Measurements from ENCODE around the gene BDH2. TPM values are rescaled to one million over a fixed set of nuclear protein-coding genes. Genes with fewer than 3 reads are reported as not detected.

The BDH2 gene
- total RNA-seq, 6 experiments from 2014 or later: 33.9 to 39.4 (median 36.9) TPM

- Mint-ChIP-seq H3K36me3 (ENCODE audit: low read depth) (no peaks in the 10 kb centered on the region), H3K4me3 (no peak overlapping the region), H3K27me3 (ENCODE audit: insufficient read depth) (no peaks in the 10 kb centered on the region), H3K9me3 (no peaks in the 10 kb centered on the region), H3K27ac (no peak overlapping the region), H3K4me1 (ENCODE audit: low read depth) (peaks cover 14% of the 10 kb centered on the region)
- no peak for DNase-seq
- TF ChIP-seq CTCF (IDR thresholded peaks at IDR 0.05): no peak
These were observed 45.6 kb downstream of the BDH2 start for GRCh38 chr4:103054030-103054429.

DNA sequence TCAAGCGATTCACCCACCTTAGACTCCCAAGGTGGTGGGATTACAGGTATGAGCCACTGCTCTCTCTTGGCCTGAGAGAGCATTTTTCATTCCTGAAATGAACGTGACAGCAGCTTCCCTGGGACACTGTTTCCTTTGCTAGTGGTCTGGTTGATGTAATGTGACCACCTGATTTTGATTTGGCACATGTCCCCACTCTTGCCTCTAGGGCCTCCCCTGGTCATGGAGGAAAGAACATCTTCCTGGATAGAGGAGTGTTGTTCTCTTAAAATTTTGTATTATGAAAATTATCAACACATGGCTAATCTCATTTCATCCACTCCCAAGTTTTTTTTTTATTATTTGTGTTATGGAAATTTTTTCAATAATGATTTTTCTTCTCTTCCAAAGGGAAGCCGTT lies 46.9 kb downstream of the BDH2 start:
- H3K27me3 Mint-ChIP-seq (ENCODE audit: insufficient read depth): no peaks in the 10 kb centered on the region
- TF ChIP-seq CTCF (IDR thresholded peaks at IDR 0.05): no peak
- H3K4me3 Mint-ChIP-seq: no peak overlapping the region
- H3K27ac Mint-ChIP-seq: no peak overlapping the region
- peaks cover 14% of the 10 kb centered on the region for H3K4me1 Mint-ChIP-seq (ENCODE audit: low read depth)
- DNase-seq: no peak
- H3K9me3 Mint-ChIP-seq: no peaks in the 10 kb centered on the region
- H3K36me3 Mint-ChIP-seq (ENCODE audit: low read depth): no peaks in the 10 kb centered on the region; the same call in 1 of the 2 replicates

DNA sequence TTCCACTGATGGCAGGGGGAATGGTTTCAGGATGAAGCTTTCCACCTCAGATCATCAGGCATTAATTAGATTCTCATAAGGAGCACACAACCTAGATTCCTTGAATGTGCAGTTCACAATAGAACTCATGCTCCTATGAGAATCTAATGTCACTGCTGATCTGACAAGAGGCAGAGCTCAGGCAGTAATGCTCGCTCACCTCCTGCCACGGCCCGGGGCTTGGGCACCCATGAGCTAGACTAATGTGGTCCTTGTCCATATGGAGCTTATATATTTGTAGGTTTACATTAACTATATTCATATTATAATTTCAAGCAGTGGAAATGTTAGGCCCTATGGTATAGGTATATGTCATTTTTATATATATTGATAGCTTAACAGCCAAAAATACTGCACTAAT lies 47.5 kb downstream of the BDH2 start:
- H3K36me3 Mint-ChIP-seq (ENCODE audit: low read depth): no peaks in the 10 kb centered on the region; the same call in 1 of the 2 replicates
- no peaks in the 10 kb centered on the region for H3K9me3 Mint-ChIP-seq
- TF ChIP-seq CTCF (IDR thresholded peaks at IDR 0.05): no peak
- no peak overlapping the region for H3K4me3 Mint-ChIP-seq
- no peaks in the 10 kb centered on the region for H3K27me3 Mint-ChIP-seq (ENCODE audit: insufficient read depth)
- DNase-seq: no peak
- peaks cover 14% of the 10 kb centered on the region for H3K4me1 Mint-ChIP-seq (ENCODE audit: low read depth)
- H3K27ac Mint-ChIP-seq: no peak overlapping the region

DNA sequence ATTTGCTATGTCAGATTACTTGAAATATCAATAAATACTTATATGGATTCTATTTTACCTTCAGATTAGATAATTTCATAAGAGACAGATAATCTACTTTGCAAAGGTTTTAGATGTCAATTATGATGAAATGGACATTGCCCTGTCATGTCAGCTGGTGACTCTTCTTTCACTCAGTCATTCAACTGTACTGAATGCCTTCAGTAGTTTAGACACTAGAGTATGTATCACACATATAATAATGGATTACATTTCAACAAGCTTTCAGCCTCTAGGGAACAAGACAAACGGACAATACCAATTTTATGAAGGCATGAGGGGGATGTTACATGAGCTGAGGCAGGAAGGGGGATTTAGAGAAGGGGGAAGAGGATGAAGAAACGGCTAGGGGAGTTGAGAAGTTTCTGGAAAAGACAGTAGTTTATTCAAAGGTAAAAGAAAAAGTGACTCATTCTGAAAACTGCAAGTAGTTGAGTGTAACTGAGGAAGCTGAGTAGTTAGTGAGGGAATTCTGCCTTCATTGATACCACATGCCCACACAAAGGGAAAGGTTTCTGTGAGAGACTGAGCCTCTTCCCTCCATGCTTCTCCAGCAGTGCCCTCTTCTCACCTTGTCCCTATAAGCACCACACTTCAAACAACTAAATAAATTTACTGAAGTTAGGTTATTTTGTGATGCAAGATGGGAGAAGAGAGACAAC lies 48.7 kb downstream of the BDH2 start:
- peak overlapping the region; percentile 29; the same call in 1 of the 2 replicates for H3K27ac Mint-ChIP-seq
- peaks cover 14% of the 10 kb centered on the region for H3K4me1 Mint-ChIP-seq (ENCODE audit: low read depth)
- no peak for DNase-seq
- H3K36me3 Mint-ChIP-seq (ENCODE audit: low read depth): no peaks in the 10 kb centered on the region; the same call in none of the 2 replicates
- no peaks in the 10 kb centered on the region for H3K9me3 Mint-ChIP-seq
- no peaks in the 10 kb centered on the region for H3K27me3 Mint-ChIP-seq (ENCODE audit: insufficient read depth)
- TF ChIP-seq CTCF (IDR thresholded peaks at IDR 0.05): no peak
- peak overlapping the region; percentile 6; the same call in 1 of the 2 replicates for H3K4me3 Mint-ChIP-seq

- H3K9me3 Mint-ChIP-seq: no peaks in the 10 kb centered on the region
- H3K4me3 Mint-ChIP-seq: no peak overlapping the region
- H3K4me1 Mint-ChIP-seq (ENCODE audit: low read depth): peaks cover 11% of the 10 kb centered on the region
- peak; percentile 79 for TF ChIP-seq CTCF (IDR thresholded peaks at IDR 0.05)
- H3K27me3 Mint-ChIP-seq (ENCODE audit: insufficient read depth): no peaks in the 10 kb centered on the region
- DNase-seq: peak; percentile 41
- H3K36me3 Mint-ChIP-seq (ENCODE audit: low read depth): no peaks in the 10 kb centered on the region; the same call in none of the 2 replicates
- no peak overlapping the region for H3K27ac Mint-ChIP-seq
These were observed 53.0 kb downstream of the BDH2 start for GRCh38 chr4:103046416-103047290.

Data from HFFc6 (cell line).